A549 (cell line): ENCODE results near the gene PRKN.

Experiments
- BCL3 ChIP-seq: fragments of >200 bp; sonication (Bioruptor Twin); formaldehyde crosslinking; IDR thresholded peaks from 3 replicates; pipeline ENCODE4 v1.6.1; 2016
- CHD2 ChIP-seq: fragments of 150-350 bp; IDR thresholded peaks from 2 replicates; pipeline ENCODE4 v1.6.1; 2014; ENCODE audit warnings: low read length; ENCODE audit not compliant: partially characterized antibody
- ESRRA ChIP-seq: fragments of 150-350 bp; IDR thresholded peaks from 2 replicates; pipeline ENCODE4 v1.6.1; 2014; ENCODE audit warnings: mild to moderate bottlenecking, low read length, borderline replicate concordance
- JUNB ChIP-seq: fragments of >200 bp; sonication (Bioruptor Twin); formaldehyde crosslinking; IDR thresholded peaks from 2 replicates; pipeline ENCODE4 v1.6.1; 2016
- MAZ ChIP-seq: fragments of 150-350 bp; IDR thresholded peaks from 2 replicates; pipeline ENCODE4 v1.6.1; 2014; ENCODE audit warnings: antibody characterized with exemption, low read depth, low read length, borderline replicate concordance
- POLR2A ChIP-seq: IDR thresholded peaks from 2 replicates; pipeline ENCODE4 v1.6.1; 2012; ENCODE audit warnings: mild to moderate bottlenecking, low read length
- SMC3 ChIP-seq: fragments of >200 bp; sonication (Bioruptor Twin); formaldehyde crosslinking; IDR thresholded peaks from 3 replicates; pipeline ENCODE4 v1.6.1; 2018; ENCODE audit warnings: inconsistent platforms
- TF ChIP-seq, protein P1 (sequence below): IDR thresholded peaks from 2 replicates; pipeline ENCODE4 v1.6.1; 2012
- TF ChIP-seq, protein P2 (sequence below): fragments of >200 bp; sonication (Bioruptor Twin); formaldehyde crosslinking; IDR thresholded peaks from 3 replicates; pipeline ENCODE4 v1.5.1; 2016

DNA sequence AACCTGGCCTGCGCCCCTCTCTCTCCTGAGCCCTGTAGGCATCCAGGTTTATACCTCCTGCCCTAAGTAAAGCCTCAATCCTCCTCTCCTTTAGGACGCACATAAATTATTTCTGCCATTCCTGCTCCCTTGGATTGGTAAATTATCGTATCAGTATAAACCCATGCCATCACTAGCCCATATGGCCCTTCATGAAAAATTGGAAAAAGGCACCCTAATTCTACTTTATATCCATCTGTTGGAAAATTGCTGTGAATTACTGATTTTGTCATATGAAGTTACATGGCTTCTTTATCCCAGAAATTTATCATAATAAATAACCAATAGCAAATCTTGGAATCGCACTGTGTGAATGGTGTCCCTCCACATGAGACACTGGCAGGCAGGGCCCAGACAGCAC, 395.2 kb downstream of the PRKN start:
- TF ChIP-seq JUNB (no peak), CHD2 (no peak), MAZ (no peak), BCL3 (no peak), ESRRA (no peak), SMC3 (no peak), POLR2A (no peak)
- TF ChIP-seq, protein P1, sequence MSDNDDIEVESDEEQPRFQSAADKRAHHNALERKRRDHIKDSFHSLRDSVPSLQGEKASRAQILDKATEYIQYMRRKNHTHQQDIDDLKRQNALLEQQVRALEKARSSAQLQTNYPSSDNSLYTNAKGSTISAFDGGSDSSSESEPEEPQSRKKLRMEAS: no peak
- TF ChIP-seq, protein P2, sequence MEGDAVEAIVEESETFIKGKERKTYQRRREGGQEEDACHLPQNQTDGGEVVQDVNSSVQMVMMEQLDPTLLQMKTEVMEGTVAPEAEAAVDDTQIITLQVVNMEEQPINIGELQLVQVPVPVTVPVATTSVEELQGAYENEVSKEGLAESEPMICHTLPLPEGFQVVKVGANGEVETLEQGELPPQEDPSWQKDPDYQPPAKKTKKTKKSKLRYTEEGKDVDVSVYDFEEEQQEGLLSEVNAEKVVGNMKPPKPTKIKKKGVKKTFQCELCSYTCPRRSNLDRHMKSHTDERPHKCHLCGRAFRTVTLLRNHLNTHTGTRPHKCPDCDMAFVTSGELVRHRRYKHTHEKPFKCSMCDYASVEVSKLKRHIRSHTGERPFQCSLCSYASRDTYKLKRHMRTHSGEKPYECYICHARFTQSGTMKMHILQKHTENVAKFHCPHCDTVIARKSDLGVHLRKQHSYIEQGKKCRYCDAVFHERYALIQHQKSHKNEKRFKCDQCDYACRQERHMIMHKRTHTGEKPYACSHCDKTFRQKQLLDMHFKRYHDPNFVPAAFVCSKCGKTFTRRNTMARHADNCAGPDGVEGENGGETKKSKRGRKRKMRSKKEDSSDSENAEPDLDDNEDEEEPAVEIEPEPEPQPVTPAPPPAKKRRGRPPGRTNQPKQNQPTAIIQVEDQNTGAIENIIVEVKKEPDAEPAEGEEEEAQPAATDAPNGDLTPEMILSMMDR: no peak
